Fibroblast of lung (primary cell): ENCODE data around the gene TTC33. TPM values are rescaled to one million over a fixed set of nuclear protein-coding genes. Genes with fewer than 3 reads are reported as not detected.

Experiments used
- DNase-seq, 2 donors: peaks; one replicate each; pipeline versions ENCODE4 v3.0.0 to v3.0.0-alpha.2; 2010; ENCODE audit warnings: low read depth in 2 of 2
- H2AFZ ChIP-seq: 2 replicates; pipeline ENCODE4 v1.5.1; 2012; ENCODE audit warnings: low read length, control low read depth, inconsistent platforms
- H3K27ac ChIP-seq: 2 replicates; pipeline ENCODE4 v1.5.1; 2011; ENCODE audit warnings: low read length, control low read depth; ENCODE audit not compliant: insufficient read depth
- H3K27me3 ChIP-seq: 2 replicates; pipeline ENCODE4 v1.5.1; 2011; ENCODE audit warnings: mild to moderate bottlenecking, low read length; ENCODE audit not compliant: control insufficient read depth, insufficient read depth
- H3K36me3 ChIP-seq: 2 replicates; pipeline ENCODE4 v1.5.1; 2011; ENCODE audit warnings: low read length; ENCODE audit not compliant: control insufficient read depth, insufficient read depth
- H3K4me1 ChIP-seq: 2 replicates; pipeline ENCODE4 v1.5.1; 2011; ENCODE audit warnings: low read length; ENCODE audit not compliant: control insufficient read depth, insufficient read depth; ENCODE audit errors: extremely low read depth
- H3K4me2 ChIP-seq: 2 replicates; pipeline ENCODE4 v1.5.1; 2011; ENCODE audit warnings: low read length, control low read depth; ENCODE audit not compliant: insufficient read depth; ENCODE audit errors: extremely low read depth
- H3K4me3 ChIP-seq, 4 experiments: fragments of 200-600 bp in 1 of 4; sonication (generic) in 1 of 4; replicated peaks in 1 of 4; 2 replicates each; pipeline ENCODE4 v1.5.1; 2011 to 2016; ENCODE audit warnings: low read length in 4 of 4, low read depth in 3 of 4, mild to moderate bottlenecking in 3 of 4, control low read depth in 2 of 4, inconsistent platforms in 1 of 4, mixed read lengths in 1 of 4; ENCODE audit not compliant: insufficient read depth in 1 of 4; ENCODE audit errors: control extremely low read depth in 1 of 4
- H3K79me2 ChIP-seq: 2 replicates; pipeline ENCODE4 v1.5.1; 2012; ENCODE audit warnings: mild to moderate bottlenecking, low read length, inconsistent platforms; ENCODE audit not compliant: control insufficient read depth, insufficient read depth
- H3K9ac ChIP-seq: 2 replicates; pipeline ENCODE4 v1.5.1; 2011; ENCODE audit warnings: mild to moderate bottlenecking, low read length, control low read depth; ENCODE audit not compliant: insufficient read depth
- H3K9me3 ChIP-seq: 2 replicates; pipeline ENCODE4 v1.5.1; 2012; ENCODE audit warnings: low read depth, low read length; ENCODE audit not compliant: control insufficient read depth, insufficient read depth
- H4K20me1 ChIP-seq: 2 replicates; pipeline ENCODE4 v1.5.1; 2011; ENCODE audit warnings: low read length; ENCODE audit not compliant: control insufficient read depth, insufficient read depth; ENCODE audit errors: extremely low read depth
- EZH2 ChIP-seq: IDR thresholded peaks from 2 replicates; pipeline ENCODE4 v1.5.1; 2012; ENCODE audit warnings: low read length, control low read depth, mild to moderate bottlenecking; ENCODE audit errors: missing control alignments
- polyA plus RNA-seq, 2 donors: library from polyadenylated mRNA; depleted of rRNA in 1 of 2; stranded (reverse) in 1 of 2; unstranded in 1 of 2; fragments of >200 nt; gene quantifications; 2 replicates each; pipeline ENCODE4 v1.2.1, GENCODE V29; 2011 to 2012; ENCODE audit warnings: missing spikeins in 1 of 2
- total RNA-seq: library from RNA; depleted of rRNA; stranded (reverse); fragments of >200 nt; gene quantifications from 2 replicates; pipeline ENCODE4 v1.2.1, GENCODE V29; 2014
- TF ChIP-seq, protein P1 (sequence below), 2 donors: IDR thresholded peaks in 1 of 2; conservative IDR thresholded peaks in 1 of 2; 1 replicate in 1 of 2; 2 replicates in 1 of 2; pipeline ENCODE4 v1.5.1; 2011 to 2012; ENCODE audit warnings: low read length in 2 of 2, control low read depth in 1 of 2, inconsistent platforms in 1 of 2, low read depth in 1 of 2, mild to moderate bottlenecking in 1 of 2

The TTC33 gene
- total and polyA plus RNA-seq, 2 donors (not counting 1 experiment from before 2014, with no cell fraction given): 8.7 to 16.3 TPM

DNA sequence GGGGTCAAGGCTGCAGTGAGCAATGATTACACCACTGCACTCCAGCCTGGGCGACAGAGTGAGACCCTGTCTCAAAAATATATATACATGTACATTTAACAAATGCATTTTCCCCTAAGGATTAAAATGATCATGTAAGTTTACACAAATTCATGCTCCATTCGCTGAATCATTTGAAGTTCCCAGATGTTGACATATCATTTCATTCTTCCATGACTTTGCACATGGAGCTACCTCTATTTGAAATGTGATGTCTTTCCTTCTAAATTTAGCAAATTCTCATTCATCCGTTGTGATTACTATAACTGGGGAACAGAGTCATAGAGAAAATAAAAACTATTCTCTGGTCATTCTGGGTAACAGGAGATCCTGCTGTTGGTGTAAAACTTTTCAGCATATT, 65.5 kb downstream of the TTC33 start:
- Histone ChIP-seq H3K4me3 (no peak overlapping the region), H2AFZ (no peak overlapping the region), H3K9me3 (no peaks in the 10 kb centered on the region), H3K4me1 (peaks cover 5% of the 10 kb centered on the region), H3K79me2 (peaks cover 21% of the 10 kb centered on the region), H3K9ac (no peak overlapping the region), H3K27ac (peak overlapping the region; percentile 29), H3K27me3 (no peaks in the 10 kb centered on the region), H3K36me3 (peaks cover 2% of the 10 kb centered on the region), H4K20me1 (no peaks in the 10 kb centered on the region), H3K4me2 (no peak overlapping the region)
- no peak for DNase-seq
- no peak for TF ChIP-seq EZH2
- TF ChIP-seq, protein P1, sequence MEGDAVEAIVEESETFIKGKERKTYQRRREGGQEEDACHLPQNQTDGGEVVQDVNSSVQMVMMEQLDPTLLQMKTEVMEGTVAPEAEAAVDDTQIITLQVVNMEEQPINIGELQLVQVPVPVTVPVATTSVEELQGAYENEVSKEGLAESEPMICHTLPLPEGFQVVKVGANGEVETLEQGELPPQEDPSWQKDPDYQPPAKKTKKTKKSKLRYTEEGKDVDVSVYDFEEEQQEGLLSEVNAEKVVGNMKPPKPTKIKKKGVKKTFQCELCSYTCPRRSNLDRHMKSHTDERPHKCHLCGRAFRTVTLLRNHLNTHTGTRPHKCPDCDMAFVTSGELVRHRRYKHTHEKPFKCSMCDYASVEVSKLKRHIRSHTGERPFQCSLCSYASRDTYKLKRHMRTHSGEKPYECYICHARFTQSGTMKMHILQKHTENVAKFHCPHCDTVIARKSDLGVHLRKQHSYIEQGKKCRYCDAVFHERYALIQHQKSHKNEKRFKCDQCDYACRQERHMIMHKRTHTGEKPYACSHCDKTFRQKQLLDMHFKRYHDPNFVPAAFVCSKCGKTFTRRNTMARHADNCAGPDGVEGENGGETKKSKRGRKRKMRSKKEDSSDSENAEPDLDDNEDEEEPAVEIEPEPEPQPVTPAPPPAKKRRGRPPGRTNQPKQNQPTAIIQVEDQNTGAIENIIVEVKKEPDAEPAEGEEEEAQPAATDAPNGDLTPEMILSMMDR (conservative IDR thresholded peaks at IDR 0.05 in 1 of 2, IDR thresholded peaks at IDR 0.05 in 1 of 2; ENCODE audit: low read depth in 1 of 2, low read length in 2 of 2): no peak

DNA sequence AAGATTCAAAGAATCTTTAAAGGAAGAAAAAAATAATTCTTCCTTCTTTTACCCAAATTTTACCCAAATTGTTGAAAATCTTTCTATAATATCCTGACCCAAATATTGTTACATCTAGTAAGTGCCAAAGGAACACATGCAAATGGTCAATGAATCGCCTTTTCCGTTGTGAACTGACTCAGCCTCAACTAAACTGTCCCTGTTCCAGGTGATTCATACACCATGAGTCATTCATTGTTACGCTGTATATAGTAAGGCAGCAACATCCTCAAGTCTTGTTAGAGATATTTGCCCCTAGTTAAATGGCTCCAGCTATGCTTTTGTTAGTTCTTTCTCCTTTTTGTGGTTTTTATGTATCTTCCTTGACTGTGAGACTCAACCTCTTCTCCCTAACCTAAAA, 66.3 kb downstream of the TTC33 start:
- peaks cover 5% of the 10 kb centered on the region for H3K4me1 ChIP-seq
- no peak overlapping the region for H3K9ac ChIP-seq
- H2AFZ ChIP-seq: no peak overlapping the region
- H3K79me2 ChIP-seq: peaks cover 28% of the 10 kb centered on the region
- H3K36me3 ChIP-seq: peaks cover 2% of the 10 kb centered on the region
- no peaks in the 10 kb centered on the region for H3K9me3 ChIP-seq
- H3K4me3 ChIP-seq: no peak overlapping the region
- TF ChIP-seq EZH2: no peak
- TF ChIP-seq, protein P1 (conservative IDR thresholded peaks at IDR 0.05 in 1 of 2, IDR thresholded peaks at IDR 0.05 in 1 of 2; ENCODE audit: low read depth in 1 of 2, low read length in 2 of 2): no peak
- H3K4me2 ChIP-seq: no peak overlapping the region
- no peak overlapping the region for H3K27ac ChIP-seq
- H4K20me1 ChIP-seq: no peaks in the 10 kb centered on the region
- DNase-seq: peak; percentile 96
- H3K27me3 ChIP-seq: no peaks in the 10 kb centered on the region

DNA sequence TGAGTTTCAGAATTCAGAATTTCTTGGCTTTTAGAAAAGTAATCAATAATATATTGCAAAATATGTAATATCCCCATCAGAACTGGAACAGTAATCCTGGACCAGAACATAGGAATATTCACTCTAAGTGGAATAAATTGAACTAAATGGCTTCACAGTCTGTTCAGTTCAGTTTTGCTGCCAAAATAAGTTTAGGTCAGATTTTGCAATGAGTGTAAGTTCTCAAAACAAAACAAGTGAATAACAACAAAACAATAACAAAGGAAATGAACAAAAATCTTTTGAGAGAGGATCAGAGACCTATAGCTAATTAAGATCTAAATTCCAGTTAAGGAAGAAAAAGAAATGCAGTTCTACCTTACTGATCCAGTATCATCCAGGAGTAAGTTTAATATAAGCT, 66.8 kb downstream of the TTC33 start:
- no peak overlapping the region for H3K4me2 ChIP-seq
- no peak for DNase-seq
- no peaks in the 10 kb centered on the region for H4K20me1 ChIP-seq
- H3K27me3 ChIP-seq: no peaks in the 10 kb centered on the region
- H3K4me3 ChIP-seq: no peak overlapping the region
- H2AFZ ChIP-seq: no peak overlapping the region
- H3K9me3 ChIP-seq: no peaks in the 10 kb centered on the region
- TF ChIP-seq, protein P1 (conservative IDR thresholded peaks at IDR 0.05 in 1 of 2, IDR thresholded peaks at IDR 0.05 in 1 of 2; ENCODE audit: low read depth in 1 of 2, low read length in 2 of 2): no peak
- no peak for TF ChIP-seq EZH2
- H3K9ac ChIP-seq: no peak overlapping the region
- H3K36me3 ChIP-seq: peaks cover 2% of the 10 kb centered on the region
- peaks cover 5% of the 10 kb centered on the region for H3K4me1 ChIP-seq
- peak overlapping the region; percentile 16 for H3K27ac ChIP-seq
- peaks cover 32% of the 10 kb centered on the region for H3K79me2 ChIP-seq
